HCT116 (cell line): ENCODE measurements around the gene NONO. TPM values are rescaled to one million over a fixed set of nuclear protein-coding genes. Genes with fewer than 3 reads are reported as not detected.
A peak's percentile ranks its signal among the peaks of the same experiment; 100 is the strongest.

ENCODE experiments used
- ATAC-seq: fragments of 200-7000 bp; cut with Tn5 transposase; 2 replicates; pipeline ENCODE4 v1.9.1; 2020; ENCODE audit warnings: mild to moderate bottlenecking, moderate library complexity
- BruUV-seq: library from RNA; stranded (reverse); fragments of 400-500 nt; replicated peaks from 2 replicates; lab custom pipeline; 2021; lab: Mats Ljungman, UMichigan
- CTCF ChIA-PET: fragments of 300-600 bp; sonication (Branson Sonifier 250); formaldehyde crosslinking; loops from one replicate; lab custom pipeline; 2021; ENCODE audit warnings: antibody characterized with exemption; lab: Charles Lee
- POLR2A ChIA-PET: fragments of 300-600, 350-600 bp; sonication (Branson Sonifier 250); formaldehyde crosslinking; loops from one replicate; lab custom pipeline; 2021; ENCODE audit warnings: antibody characterized with exemption; lab: Charles Lee
- RAD21 ChIA-PET, 2 experiments: fragments of 300-600 bp; sonication (Branson Sonifier 250); formaldehyde crosslinking; loops; one replicate each; lab custom pipeline; 2023; ENCODE audit warnings: low total read pairs in 2 of 2; ENCODE audit not compliant: uncharacterized antibody in 2 of 2, unreplicated experiment in 2 of 2, low non-redundant PET in 1 of 2; lab: Charles Lee
- DNase-seq: peaks from one replicate; pipeline ENCODE4 v3.0.0-alpha.2; 2010; ENCODE audit warnings: low read depth, low spot score
- H2AFZ ChIP-seq: fragments of 200-600 bp; shearing (Covaris generic), sonication (generic); 2 replicates; pipeline ENCODE4 v1.6.1; 2017; ENCODE audit warnings: low read depth, mixed run types, mixed read lengths, antibody characterized with exemption, low read length; ENCODE audit not compliant: poor library complexity, severe bottlenecking
- H3K27ac ChIP-seq: 2 replicates; pipeline ENCODE4 v1.5.1; 2012; ENCODE audit warnings: low read depth, low read length
- H3K27me3 ChIP-seq: fragments of 200-600 bp; sonication (generic); 2 replicates; pipeline ENCODE4 v1.6.1; 2016; ENCODE audit warnings: mixed run types, low read length, mixed read lengths; ENCODE audit not compliant: insufficient read depth
- H3K36me3 ChIP-seq, 2 experiments: fragments of 200-500 bp in 1 of 2; fragments of 200-600 bp in 1 of 2; sonication (Bioruptor generic) in 1 of 2; sonication (generic) in 1 of 2; 2 replicates each; pipeline versions ENCODE4 v1.5.1 to v1.6.1; 2014 to 2016; ENCODE audit warnings: low read length in 2 of 2, inconsistent platforms in 1 of 2, mixed read lengths in 1 of 2, mixed run types in 1 of 2; ENCODE audit not compliant: insufficient read depth in 2 of 2, control insufficient read depth in 1 of 2
- H3K4me1 ChIP-seq, 2 experiments: fragments of 200-600 bp in 1 of 2; sonication (generic) in 1 of 2; 2 replicates each; pipeline versions ENCODE4 v1.5.1 to v1.6.1; 2012 to 2017; ENCODE audit warnings: low read length in 2 of 2, inconsistent platforms in 1 of 2, mild to moderate bottlenecking in 1 of 2, mixed read lengths in 1 of 2, mixed run types in 1 of 2, moderate library complexity in 1 of 2; ENCODE audit not compliant: insufficient read depth in 2 of 2, control insufficient read depth in 1 of 2
- H3K4me2 ChIP-seq: fragments of 200-600 bp; sonication (generic); 2 replicates; pipeline ENCODE4 v1.6.1; 2017; ENCODE audit warnings: mixed run types, low read length, mixed read lengths
- H3K4me3 ChIP-seq, 2 experiments: fragments of 200-600 bp in 1 of 2; sonication (generic) in 1 of 2; replicated peaks in 1 of 2; 2 replicates each; pipeline ENCODE4 v1.5.1; 2011 to 2016; ENCODE audit warnings: low read length in 2 of 2, control low read depth in 1 of 2, low read depth in 1 of 2, mild to moderate bottlenecking in 1 of 2, mixed read lengths in 1 of 2, mixed run types in 1 of 2
- H3K79me2 ChIP-seq: fragments of 200-600 bp; sonication (generic); 2 replicates; pipeline ENCODE4 v1.6.1; 2017; ENCODE audit warnings: mild to moderate bottlenecking, mixed run types, low read length, moderate library complexity, mixed read lengths; ENCODE audit not compliant: insufficient read depth
- H3K9ac ChIP-seq: fragments of 200-600 bp; sonication (generic); 2 replicates; pipeline ENCODE4 v1.6.1; 2016; ENCODE audit warnings: low read length, mixed read lengths
- H3K9me2 ChIP-seq: fragments of 200-600 bp; sonication (generic), shearing (Covaris generic); 2 replicates; pipeline ENCODE4 v1.6.1; 2017; ENCODE audit warnings: mixed run types, mild to moderate bottlenecking, moderate library complexity; ENCODE audit not compliant: insufficient read depth
- H3K9me3 ChIP-seq, 2 experiments: fragments of 200-500 bp in 1 of 2; fragments of 200-600 bp in 1 of 2; sonication (Bioruptor generic) in 1 of 2; sonication (generic) in 1 of 2; 2 replicates each; pipeline ENCODE4 v1.6.1; 2014 to 2017; ENCODE audit warnings: low read length in 2 of 2, mixed read lengths in 2 of 2, inconsistent platforms in 1 of 2, low read depth in 1 of 2, mild to moderate bottlenecking in 1 of 2, mixed run types in 1 of 2, moderate library complexity in 1 of 2; ENCODE audit not compliant: control insufficient read depth in 1 of 2, insufficient read depth in 1 of 2
- H4K20me1 ChIP-seq: fragments of 200-600 bp; sonication (generic), shearing (Covaris generic); 2 replicates; pipeline ENCODE4 v1.6.1; 2017; ENCODE audit warnings: mixed run types, mild to moderate bottlenecking, moderate library complexity; ENCODE audit not compliant: insufficient read depth
- CBX3 ChIP-seq: IDR thresholded peaks from 2 replicates; pipeline ENCODE4 v1.6.1; 2012; ENCODE audit warnings: low read depth
- CEBPB ChIP-seq: IDR thresholded peaks from 2 replicates; pipeline ENCODE4 v1.6.1; 2012; ENCODE audit warnings: low read depth
- EGR1 ChIP-seq: IDR thresholded peaks from 2 replicates; pipeline ENCODE4 v1.6.1; 2012; ENCODE audit warnings: low read depth
- EZH2 ChIP-seq: fragments of 200-600 bp; sonication (generic); IDR thresholded peaks from 2 replicates; pipeline ENCODE4 v1.6.1; 2017; ENCODE audit warnings: antibody characterized with exemption, mixed run types
- EZH2phosphoT487 ChIP-seq: fragments of 200-600 bp; IDR thresholded peaks from 2 replicates; pipeline ENCODE4 v1.6.1; 2018; ENCODE audit warnings: antibody characterized with exemption, borderline replicate concordance
- FOSL1 ChIP-seq: IDR thresholded peaks from 2 replicates; pipeline ENCODE4 v1.6.1; 2012; ENCODE audit warnings: low read depth
- POLR2AphosphoS5 ChIP-seq: IDR thresholded peaks from 2 replicates; pipeline ENCODE4 v1.6.1; 2011; ENCODE audit warnings: mild to moderate bottlenecking, low read depth, low read length, moderate library complexity
- RAD21 ChIP-seq: IDR thresholded peaks from 2 replicates; pipeline ENCODE4 v1.6.1; 2012; ENCODE audit warnings: low read depth, mild to moderate bottlenecking
- SIN3A ChIP-seq: IDR thresholded peaks from 2 replicates; pipeline ENCODE4 v1.6.1; 2012; ENCODE audit warnings: low read depth
- SP1 ChIP-seq: IDR thresholded peaks from 2 replicates; pipeline ENCODE4 v1.6.1; 2012; ENCODE audit warnings: low read depth
- SRF ChIP-seq: IDR thresholded peaks from 2 replicates; pipeline ENCODE4 v1.6.1; 2012; ENCODE audit warnings: low read depth
- YY1 ChIP-seq: IDR thresholded peaks from 2 replicates; pipeline ENCODE4 v1.6.1; 2011; ENCODE audit warnings: low read length, low read depth, moderate library complexity, mild to moderate bottlenecking; ENCODE audit not compliant: insufficient replicate concordance; ENCODE audit errors: extremely low read depth
- ZNF274 ChIP-seq: fragments of 200-500 bp; sonication (Bioruptor generic); IDR thresholded peaks from 2 replicates; pipeline ENCODE4 v1.6.1; 2014; ENCODE audit warnings: mild to moderate bottlenecking, low read depth, low read length, inconsistent platforms
- intact Hi-C: fragments of 100-400 bp; cut with micrococcal nuclease; formaldehyde crosslinking; loops from 2 replicates; pipeline ENCODE4 v1.10.0; 2022
- total RNA-seq: library from RNA; stranded (reverse); gene quantifications from one replicate; pipeline ENCODE4 v1.2.1, GENCODE V29; 2021; ENCODE audit not compliant: unreplicated experiment
- TF ChIP-seq, protein P1 (sequence below): IDR thresholded peaks from 2 replicates; pipeline ENCODE4 v1.6.1; 2011; ENCODE audit warnings: mild to moderate bottlenecking, low read length, moderate library complexity; ENCODE audit not compliant: insufficient replicate concordance; ENCODE audit errors: extremely low read depth

The NONO gene
- total RNA-seq, 1 experiment from 2014 or later = 523 TPM

DNA sequence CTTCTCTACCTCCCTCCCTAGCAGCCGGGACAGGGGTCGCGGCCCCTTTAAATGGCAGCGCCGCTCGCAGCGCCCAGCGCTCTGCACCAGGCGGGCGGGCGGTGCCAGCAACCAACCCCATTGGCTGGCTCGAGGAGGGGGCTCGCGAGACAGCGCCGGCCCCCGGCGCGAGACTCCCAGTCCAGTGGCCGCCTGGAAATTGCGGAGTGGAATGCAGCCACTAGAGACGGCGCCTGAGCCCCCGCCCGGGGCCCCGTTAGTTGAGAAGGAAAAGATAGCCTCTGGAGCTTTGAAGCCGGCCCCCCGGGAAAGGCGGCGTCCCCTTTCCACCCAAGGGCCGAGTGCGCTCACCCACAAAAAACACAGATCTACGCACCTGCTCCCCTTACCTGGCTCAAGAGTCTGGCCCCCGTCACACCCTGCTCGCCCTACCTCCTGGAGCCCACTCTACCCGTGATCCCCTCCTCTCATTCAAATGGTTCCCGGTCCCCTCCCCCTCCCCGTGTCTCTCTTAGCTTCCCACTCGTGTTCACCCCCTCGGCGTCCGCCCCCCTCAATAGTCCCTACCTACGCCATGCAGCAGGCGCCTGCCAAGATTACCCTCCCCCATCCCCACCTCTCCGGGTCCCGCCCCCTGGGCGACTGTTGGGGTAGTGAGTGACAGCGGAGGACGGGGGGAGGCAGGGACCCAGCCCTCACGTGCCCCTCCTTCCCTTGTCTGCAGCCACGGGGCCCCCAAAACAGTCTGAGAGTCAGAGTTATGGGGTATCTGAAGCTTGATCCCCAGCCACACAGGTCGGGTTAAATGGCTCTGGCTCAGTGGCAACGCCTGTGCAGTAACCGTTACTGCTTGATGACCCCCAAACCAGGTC lies 29.1 kb upstream of the NONO start, which contains the start of gene ZMYM3:
Gene ZMYM3 (minus strand): TSS at position 49 of the 872 bp plus-strand sequence. CDS start 885 bp downstream, outside the sequence.
- intact Hi-C loops = no loop called here
- H2AFZ ChIP-seq = no peak within 1 kb of the TSS
- H3K4me3 ChIP-seq = peak within 1 kb of the TSS; percentile 78
- no peaks in the 10 kb centered on the region for H3K9me3 ChIP-seq
- ChIA-PET POLR2A (interaction anchor here (0.6 to 1.3 kb wide), 3 partner anchors 29 to 277 kb away, joined by 3 to 4 read pairs (median 4); partner anchors contain the start of gene NONO), CTCF (interaction anchor here (0.7 kb wide), 1 partner anchor 156 kb away, joined by 3 read pairs; no protein-coding TSS in a partner anchor), RAD21 (no interaction called here)
- H3K9ac ChIP-seq = peak within 1 kb of the TSS; percentile 76
- BruUV-seq = no TSS peak
- peak within 1 kb of the TSS; percentile 88 for H3K4me2 ChIP-seq
- no peaks in the 10 kb centered on the region for H3K36me3 ChIP-seq
- H3K27me3 ChIP-seq = no peaks in the 10 kb centered on the region
- peaks cover 13 to 19% of the 10 kb centered on the region in 2 experiments for H3K4me1 ChIP-seq
- H3K79me2 ChIP-seq = no peaks in the 10 kb centered on the region
- H4K20me1 ChIP-seq = no peaks in the 10 kb centered on the region
- no peaks in the 10 kb centered on the region for H3K9me2 ChIP-seq
- H3K27ac ChIP-seq = peak within 1 kb of the TSS; percentile 68
- ATAC-seq (peak; percentile 88), DNase-seq (peak; percentile 50)
- TF ChIP-seq EGR1 = no peak
- TF ChIP-seq, protein P1, sequence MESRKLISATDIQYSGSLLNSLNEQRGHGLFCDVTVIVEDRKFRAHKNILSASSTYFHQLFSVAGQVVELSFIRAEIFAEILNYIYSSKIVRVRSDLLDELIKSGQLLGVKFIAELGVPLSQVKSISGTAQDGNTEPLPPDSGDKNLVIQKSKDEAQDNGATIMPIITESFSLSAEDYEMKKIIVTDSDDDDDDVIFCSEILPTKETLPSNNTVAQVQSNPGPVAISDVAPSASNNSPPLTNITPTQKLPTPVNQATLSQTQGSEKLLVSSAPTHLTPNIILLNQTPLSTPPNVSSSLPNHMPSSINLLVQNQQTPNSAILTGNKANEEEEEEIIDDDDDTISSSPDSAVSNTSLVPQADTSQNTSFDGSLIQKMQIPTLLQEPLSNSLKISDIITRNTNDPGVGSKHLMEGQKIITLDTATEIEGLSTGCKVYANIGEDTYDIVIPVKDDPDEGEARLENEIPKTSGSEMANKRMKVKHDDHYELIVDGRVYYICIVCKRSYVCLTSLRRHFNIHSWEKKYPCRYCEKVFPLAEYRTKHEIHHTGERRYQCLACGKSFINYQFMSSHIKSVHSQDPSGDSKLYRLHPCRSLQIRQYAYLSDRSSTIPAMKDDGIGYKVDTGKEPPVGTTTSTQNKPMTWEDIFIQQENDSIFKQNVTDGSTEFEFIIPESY = peak; percentile 92

DNA sequence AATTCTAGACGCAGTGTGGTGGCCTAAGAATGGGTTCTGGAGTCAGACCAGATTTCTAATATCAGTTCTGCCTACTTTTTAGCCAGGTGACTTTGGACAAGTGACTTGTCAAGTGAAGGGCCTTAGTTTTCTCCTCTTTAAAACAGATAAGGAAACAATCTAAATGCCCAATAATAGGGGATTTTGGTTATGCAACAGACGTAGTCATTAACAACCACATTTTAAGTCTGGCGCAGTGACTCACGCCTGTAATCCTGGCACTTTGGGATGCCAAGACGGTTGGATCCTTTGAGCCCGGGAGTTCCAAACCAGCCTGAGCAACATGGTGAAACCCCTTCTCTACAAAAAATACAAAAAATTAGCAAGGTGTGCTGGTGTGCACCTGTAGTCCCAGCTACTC lies 27.4 kb upstream of the NONO start:
- Histone ChIP-seq H3K4me3 (no peak overlapping the region; a peak in 1 of 4 replicates), H2AFZ (no peak overlapping the region), H3K4me1 (peaks cover 13 to 19% of the 10 kb centered on the region in 2 experiments), H3K27me3 (no peaks in the 10 kb centered on the region), H3K9me2 (no peaks in the 10 kb centered on the region), H3K9ac (no peak overlapping the region), H3K27ac (peak overlapping the region; percentile 68; the same call in 1 of the 2 replicates), H3K9me3 (no peaks in the 10 kb centered on the region), H4K20me1 (no peaks in the 10 kb centered on the region), H3K79me2 (no peaks in the 10 kb centered on the region), H3K4me2 (peak overlapping the region; percentile 88; the same call in 1 of the 2 replicates), H3K36me3 (no peaks in the 10 kb centered on the region)
- RAD21 ChIA-PET = no interaction called here
- DNase-seq = no peak
- intact Hi-C loops = no loop called here
- no TSS peak for BruUV-seq
- ATAC-seq = no peak
- CTCF ChIA-PET = no interaction called here
- POLR2A ChIA-PET = no interaction called here
- no peak for TF ChIP-seq YY1
- TF ChIP-seq, protein P1 = no peak
- no peak for TF ChIP-seq CEBPB
- TF ChIP-seq SRF = no peak
- TF ChIP-seq SIN3A = no peak
- TF ChIP-seq EGR1 = no peak
- TF ChIP-seq FOSL1 = no peak
- no peak for TF ChIP-seq CBX3
- TF ChIP-seq POLR2AphosphoS5 = no peak
- TF ChIP-seq EZH2 = no peak
- TF ChIP-seq SP1 = no peak
- no peak for TF ChIP-seq EZH2phosphoT487
- TF ChIP-seq RAD21 = no peak
- TF ChIP-seq ZNF274 = no peak
